ENCODE results near the gene PCDH7.

PCDH7 gene

DNA sequence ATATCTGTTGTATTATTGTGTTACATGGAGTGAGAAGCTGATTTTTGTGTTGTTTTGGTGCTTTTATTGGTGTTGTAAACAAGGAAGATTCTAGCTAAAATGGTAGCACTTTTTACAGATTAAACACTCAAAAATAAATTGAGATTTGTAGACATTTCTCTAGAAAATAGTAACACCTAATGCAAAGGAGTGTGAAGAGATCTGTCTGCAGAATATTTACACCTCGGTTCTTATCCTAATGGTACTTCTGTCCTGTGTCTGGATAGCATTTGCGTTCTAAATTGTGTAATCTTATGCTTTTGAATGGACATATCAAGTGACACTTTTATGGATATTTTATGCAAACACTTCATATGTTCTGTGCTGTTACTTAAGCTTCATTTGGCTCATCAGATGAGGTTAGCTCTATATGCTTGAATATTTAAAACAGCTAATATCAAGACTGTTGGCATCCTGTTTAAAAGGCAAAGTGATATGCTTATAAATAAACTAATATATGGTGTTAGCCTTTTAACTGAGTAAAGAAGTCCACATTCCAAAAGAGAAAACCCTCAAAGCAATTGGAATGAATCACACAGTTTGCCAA lies 6.0 kb downstream of the PCDH7 start:
- no peak for DNase-seq

DNA sequence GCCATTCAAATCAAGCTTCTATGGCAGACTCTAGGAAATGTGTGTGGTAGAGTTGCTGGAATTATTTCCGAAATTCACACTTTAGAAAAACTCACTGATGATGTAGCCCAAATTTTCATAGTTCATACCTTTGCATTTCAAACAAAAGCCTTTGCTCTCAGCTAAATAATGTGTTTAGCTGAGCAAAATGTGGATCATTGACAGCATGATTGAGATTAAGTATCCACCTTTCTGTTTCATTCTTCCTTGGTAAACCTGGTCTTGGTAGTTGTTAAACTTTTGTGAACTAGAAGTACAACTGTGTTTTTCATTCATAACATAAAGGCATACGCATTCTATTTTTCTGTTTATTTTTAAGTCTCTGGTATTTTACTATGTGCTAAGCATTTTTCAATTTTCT lies 7.2 kb downstream of the PCDH7 start:
- no peak for DNase-seq

DNA sequence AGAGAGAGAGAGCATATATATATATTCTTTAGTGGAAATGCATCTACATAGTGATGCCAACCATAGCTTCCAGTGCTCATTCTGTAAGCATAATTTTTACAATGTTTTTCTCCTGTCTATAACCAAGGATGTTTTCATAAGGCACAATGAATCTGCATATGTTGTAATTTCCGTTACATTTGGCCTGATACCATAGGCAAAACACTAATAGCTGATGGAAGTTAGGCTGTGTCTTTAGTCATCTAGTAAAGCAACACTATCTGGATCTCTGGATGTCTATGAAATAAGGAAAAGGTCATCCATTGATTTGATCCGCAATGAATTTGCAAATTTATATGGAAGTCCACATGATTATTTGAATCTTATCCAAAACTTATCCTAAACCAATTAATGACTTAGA lies 8.1 kb downstream of the PCDH7 start:
- no peak for DNase-seq

DNA sequence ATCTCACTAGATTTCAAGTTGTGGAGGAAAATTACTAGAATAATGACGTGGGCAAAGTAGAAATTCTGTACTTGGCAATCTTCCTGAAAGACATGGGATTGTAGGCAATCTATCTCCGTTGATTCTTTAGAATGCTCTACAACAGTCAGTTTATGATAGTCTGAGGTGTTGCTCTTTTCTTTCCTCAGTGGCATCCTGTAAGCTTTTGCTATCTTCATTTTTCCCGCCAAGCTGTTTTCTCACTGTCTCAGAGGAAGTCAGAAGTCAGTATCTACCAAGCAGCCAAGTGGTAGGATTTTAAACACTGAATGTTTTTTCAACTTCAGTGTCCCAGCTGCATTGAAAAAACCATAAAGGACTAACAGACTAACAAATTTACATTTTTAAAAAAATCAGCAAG lies 23.7 kb downstream of the PCDH7 start:
- no peak for DNase-seq

DNA sequence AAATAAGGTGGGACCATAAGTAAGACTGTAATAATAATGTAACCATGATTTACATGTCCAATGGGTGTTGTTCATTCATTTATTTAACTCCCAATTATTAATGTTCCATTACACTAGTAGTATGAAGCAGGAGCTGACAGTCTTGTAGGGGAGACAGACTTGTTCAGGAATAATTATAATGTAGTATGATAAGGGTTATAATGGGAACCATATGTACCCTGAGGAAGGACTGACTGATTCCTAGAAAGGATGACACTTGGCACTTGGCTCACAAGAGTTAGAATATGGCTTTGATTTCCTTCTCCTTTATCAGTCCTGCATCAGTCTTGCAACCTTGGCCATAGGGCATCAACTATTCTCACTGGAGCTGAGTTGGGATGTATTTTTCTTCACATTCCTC lies 24.2 kb downstream of the PCDH7 start:
- no peak for DNase-seq

DNA sequence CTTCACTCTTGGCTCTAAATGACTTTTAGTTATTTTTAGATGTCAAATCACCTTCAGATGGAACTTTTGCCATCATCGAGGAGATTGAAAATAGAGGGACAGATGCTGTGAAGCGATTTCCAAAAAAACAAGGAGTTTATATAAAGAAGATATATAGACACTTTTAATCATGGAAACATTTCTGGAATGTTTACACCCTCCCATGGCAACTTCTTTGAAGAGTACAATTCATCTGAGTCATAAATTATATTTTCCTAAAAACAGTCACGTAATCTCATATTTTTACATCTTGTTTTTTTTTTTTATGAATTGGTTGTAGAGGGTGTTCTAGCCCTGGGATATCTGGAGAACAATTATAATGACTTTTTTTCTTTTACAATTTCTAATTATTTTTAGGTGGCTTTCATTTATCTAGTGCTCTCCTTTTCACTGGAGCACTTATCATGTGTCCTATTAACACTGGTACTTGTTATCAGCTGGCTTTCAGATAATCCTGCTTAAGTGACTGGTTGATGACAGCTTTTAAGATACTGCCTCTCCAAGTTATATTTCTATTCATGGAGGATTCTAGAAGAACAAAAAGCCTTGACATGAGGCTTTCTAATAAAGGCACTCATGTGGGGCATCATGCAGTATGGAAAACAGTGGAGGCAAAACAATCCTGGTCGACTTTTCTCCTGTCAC lies 24.9 kb downstream of the PCDH7 start:
- DNase-seq = no peak

DNA sequence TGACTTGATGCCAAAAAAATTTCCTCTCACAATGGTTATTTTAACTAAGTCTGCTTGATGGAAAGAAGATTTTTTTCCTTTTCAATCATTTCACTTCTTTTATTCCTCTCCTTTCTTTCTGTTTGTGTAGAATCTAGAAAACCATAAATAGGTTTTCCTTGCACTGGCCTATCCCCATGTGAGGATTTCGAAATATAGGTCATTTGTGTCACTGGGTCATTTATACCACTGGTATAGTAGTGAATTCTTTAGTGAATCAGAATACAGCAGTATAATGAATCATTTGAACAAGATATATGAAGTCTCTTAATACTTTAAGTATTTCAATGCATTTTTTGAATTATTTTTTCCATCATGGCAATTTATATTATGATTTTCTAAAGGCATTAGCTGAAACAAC lies 26.6 kb downstream of the PCDH7 start:
- DNase-seq = no peak

DNA sequence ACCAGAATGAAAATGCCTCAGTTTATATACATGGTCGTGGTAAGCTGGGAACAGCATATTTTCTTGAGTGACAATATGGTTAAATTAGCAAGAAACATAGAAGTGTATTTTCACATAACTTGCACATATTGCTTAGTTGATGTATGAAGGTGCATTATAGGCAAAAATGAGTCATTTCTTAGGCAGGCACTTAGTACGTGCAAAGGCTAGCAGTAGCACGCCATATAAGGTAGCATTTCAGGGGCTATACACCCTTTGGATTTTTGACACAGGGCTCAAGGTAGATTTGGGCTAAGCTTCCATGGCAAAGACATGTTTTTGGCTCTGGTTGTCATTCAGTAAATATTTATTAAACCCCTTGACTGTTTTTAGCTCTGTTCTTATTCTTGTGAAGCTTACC lies 33.1 kb downstream of the PCDH7 start:
- no peak for DNase-seq

DNA sequence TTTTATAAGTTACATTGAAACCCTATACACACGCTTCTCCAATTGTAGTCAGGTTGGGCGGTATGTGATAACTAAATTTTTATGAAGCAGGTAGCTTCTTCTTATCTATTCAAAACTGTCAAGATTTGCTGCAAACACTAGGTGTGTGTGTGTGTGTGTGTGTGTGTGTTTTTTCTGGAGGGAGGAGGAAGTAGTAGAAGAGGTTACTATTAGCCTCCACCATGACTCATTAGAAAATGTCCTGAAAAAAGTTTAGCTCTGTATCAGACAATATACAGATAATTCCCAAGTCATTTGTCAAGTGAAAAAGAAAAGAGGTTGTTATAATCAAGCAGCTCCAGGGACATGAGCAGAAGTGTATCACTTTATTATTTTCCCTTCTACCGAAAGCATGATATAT lies 33.9 kb downstream of the PCDH7 start:
- no peak for DNase-seq

DNA sequence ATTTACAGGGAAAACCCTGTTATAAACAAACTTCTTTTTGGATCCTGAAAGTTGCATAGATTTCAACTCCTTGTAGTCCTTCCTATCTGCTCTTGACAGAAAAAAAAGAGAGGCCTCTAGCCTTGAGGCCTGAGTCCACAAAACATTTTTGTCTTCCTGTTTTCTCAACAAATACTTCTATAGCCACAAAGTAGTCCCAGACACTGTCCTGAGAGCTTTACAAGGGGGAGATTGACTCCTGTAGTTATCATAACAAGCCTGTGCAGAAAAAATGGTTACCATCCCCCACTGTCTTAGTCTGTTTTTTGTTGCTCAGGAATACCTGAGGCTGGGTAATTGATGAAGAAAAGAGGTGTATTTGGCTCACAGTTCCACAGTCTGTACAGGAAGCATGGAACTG lies 35.2 kb downstream of the PCDH7 start:
- no peak for DNase-seq

DNA sequence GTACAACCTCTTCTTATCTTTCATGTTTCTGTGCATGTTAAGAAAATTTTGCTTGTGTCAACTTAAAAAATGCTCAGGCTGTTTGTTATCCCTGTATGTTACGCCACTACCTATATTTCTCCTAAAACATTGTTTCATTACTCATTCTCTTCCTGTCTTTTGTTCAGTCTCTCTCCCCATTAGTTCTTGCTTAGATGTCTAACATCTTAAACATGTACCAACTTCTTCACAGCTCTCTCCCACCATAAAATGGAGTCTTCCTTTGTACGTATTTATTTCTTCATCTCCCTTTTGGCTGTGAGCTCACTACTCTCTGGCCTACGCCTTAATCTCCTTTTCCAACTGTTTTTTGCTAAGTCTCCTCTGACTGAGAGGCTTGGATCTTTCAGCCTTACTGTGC lies 36.4 kb downstream of the PCDH7 start:
- no peak for DNase-seq

DNA sequence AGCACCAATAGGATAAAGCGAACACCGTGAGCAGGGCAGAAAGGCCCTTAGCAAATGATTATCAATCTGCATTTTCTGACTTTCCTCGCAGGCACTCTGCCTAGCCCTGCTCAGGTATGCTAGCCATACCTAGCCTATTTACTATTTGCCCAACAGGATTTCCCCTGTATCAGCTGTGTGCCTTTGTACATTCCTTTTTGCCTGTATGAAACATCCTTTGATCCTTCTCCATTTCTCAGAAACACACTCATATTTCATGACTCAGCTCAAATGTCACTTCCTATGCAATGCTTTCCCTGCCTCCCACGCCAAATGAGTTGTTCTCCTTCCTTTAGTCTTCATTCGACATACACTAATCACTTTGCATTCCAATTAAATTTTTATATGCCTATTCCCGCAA lies 37.2 kb downstream of the PCDH7 start:
- DNase-seq = no peak

DNA sequence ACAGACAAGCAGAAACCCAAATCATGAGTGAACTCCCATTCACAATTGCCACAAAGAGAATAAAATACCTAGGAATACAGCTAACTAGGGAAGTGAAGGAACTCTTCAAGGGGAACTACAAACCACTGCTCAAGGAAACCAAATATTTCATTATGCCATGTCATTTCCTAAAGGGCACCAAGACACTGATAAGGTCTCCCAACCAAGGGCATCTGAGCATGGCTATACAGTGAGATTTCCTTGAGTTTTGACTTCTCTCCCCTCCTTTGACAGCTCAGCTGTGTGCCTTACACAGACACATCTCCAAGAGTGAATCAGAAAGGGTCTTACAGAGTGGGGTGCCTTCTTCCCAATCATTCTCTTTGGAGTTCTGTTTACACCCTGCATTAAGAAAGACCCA lies 40.4 kb downstream of the PCDH7 start:
- DNase-seq = no peak

DNA sequence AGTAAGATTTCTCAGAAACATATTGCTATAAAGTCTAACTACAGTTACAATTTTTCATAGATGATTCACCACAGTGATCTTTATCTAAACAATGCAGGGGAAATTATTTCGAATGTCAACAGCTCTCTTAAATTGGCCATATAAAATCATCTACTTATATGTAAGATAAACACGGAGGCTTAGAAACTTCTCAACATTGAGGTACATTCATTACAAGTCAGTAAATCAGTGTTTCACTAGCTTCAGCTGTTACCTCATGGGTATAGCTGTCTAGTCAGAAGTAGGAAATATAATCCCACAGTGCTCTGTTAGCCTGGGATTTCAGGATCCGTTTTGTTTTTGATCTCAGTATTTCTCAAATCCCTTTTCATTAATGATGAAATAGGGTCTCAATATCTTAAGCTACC lies 43.2 kb downstream of the PCDH7 start:
- no peak for DNase-seq

DNA sequence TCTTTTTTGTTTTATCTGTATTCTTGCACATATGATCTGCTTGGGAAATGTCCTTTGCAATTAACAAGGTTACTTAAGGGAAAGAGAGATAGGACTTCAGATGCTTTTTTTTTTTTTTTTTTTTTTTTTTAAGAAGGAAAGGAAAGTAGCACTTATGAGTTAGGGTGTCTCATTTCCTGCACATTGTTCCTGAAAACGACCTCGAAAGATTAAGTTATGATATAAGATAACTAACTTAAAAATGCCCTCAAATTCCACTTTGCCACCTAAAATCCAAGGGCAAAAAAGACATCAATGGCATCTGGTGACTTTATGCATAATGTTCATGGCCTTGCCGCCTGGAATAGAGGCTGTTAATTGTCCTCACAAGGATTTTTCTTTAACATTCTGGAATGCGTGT lies 44.9 kb downstream of the PCDH7 start:
- no peak for DNase-seq

DNA sequence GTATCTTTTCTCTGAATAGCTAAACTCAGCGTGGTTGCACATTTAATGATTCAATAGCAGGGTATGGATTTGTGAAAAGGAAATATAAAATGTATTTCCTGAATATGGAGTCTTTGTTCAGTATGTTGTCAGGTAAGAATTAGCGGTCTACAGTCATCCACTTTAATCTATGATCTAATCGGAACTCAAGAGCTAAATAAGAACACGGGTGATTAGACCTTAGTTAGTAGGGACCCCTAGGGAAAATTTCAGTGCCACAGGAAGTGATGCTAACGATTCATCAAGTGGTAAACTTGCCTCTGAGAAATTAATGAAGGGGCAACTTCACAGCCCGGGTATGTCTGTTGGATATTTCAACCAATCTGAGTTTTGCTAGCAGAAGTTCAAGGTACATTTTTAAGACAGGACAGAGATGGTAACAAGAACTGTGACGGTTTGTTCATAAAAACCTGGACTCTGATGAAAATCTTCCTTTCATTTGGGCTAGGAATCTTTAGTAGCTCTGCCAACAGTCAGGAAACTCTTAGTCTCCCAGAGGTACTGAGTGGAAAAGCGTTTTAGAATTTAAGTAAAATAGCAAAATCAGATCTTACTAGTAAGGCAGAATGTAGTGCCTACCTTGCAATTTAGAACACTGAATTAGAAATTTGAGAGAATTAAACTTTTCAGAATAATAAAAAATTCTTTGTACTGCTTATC lies 47.1 kb downstream of the PCDH7 start:
- DNase-seq = no peak

DNA sequence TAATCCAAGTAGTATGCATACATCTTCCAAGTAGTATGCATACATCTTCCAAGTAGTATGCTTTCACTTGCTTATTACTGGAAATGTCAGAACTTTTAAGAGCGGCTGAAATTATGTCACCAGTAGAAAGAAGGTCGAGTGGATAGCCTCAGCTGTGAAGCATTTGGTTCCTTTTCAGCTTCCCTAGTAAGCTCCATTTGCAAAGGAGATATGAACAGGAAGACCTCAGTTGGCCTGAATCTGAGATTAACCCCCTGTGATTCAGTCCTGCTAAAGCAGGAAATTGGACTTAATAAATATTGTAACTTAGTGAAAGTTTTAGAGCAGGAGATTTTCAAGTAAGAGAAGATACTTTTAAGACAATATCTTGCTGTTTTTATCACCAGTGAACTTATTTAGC lies 48.1 kb downstream of the PCDH7 start:
- DNase-seq = no peak

DNA sequence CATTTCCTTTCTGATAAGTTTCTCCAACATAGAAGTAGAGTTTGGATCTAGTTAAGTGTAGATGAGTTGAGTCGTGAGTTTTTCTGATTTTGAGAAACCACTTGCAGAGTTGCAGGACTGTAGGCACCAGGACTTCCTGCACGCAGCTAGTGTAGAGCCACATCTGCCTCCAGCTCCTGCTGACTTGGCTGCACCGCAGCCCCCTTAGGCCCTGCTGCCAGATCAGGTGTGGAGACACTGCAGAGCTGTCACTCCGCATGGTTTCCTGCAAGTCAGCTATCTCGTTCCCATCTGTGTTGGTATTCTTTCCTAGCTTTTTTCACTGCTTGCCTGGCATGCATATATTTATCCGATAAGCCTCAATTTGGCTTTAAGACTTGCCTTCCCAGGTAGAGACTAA lies 48.9 kb downstream of the PCDH7 start:
- no peak for DNase-seq

DNA sequence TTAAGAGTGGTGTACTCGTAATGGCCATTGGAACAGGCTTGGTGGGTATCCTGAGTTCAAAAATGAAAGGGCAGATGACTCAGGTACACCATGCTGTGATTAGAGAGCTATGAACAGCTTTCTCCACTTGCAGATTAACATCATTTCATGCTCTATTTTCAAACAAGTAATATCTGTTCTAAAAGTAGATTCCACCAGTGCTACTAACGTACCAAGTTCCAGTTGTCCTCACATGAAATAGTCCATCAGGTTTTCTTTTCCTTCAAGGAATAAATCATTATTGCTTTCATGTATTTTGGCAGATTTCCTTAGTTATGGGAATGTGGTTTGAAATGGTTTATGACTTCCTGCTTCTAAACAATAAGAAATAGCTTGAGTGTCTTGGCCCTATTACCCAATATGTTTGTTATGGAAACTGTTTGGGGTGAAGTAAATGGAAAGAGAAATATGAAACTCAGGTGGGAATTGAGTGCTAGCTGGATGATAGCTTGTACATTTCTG lies 49.9 kb downstream of the PCDH7 start:
- DNase-seq = no peak

DNA sequence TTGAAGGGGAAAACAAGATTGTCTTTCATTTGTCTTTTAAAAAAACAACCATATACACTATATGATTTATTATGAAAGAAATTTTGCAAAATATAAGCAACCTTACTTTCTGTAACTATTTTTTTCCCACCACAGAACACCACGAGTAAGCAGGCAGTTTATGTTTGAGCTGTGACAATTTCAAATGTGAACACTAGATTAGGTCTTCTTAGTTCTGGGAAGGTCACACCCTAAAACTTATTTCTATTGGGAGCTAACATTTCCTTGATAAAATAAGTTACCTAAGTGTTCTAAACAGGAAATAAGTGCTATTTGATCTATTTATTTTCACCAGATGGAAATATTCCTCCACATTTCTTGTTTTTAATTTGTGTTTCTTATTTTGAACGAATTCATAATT lies 50.6 kb downstream of the PCDH7 start:
- DNase-seq = no peak

DNA sequence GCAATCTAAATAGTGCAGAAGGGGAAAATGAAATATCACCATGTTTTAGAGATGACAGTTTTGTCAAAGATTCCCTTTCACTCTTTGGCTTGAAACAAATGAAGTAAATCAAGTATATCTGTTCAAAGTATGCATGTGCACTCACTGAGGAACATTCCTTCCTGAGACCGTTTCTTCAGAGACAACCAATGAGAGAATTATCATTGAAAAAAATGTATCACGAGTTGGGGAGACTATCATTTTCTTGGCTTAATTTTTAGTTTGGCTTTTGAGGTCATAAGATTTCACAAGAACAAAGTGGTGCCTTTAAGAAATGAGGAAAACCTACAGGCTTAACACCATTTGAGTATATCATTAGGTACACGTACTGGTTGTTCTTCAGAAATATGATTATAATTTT lies 56.3 kb downstream of the PCDH7 start:
- DNase-seq = no peak

DNA sequence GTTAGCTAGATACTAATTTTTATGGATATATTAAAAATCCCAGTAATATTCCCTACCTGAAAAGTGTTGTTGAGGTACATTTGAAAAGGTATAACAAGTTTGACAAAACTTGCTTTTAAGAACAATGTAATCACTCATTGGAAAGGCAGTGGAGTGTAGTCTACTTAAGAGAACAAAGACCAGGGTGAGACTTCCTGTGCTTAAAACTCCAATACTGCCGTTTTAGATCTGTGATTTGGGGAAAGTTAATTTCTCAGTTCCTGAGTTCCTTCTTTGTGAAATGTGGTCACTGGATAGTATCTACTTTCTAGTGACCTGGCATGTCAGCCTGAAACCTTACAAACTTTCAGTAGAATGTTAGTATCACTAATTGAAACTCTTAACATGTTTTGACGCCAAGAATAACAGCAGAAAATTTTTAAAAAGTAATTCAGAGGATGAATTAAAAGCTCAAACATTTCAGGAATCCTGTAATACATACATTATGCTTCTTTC lies 56.8 kb downstream of the PCDH7 start:
- no peak for DNase-seq

All from hippocampal formation (tissue), 2 donors.